Left cardiac atrium (tissue), 4 donors: Measurements from ENCODE around the gene FBXO5. TPM values are rescaled to one million over a fixed set of nuclear protein-coding genes. Genes with fewer than 3 reads are reported as not detected.
"Not testable (repeated sequence)": the region's sequence is repeated elsewhere in the genome, so short reads cannot be mapped to it uniquely, and the experiment has no call there.

ENCODE experiments used
- ATAC-seq, 2 donors: fragments of 200-7000 bp; cut with Tn5 transposase; one replicate each; pipeline ENCODE4 v1.9.1; 2020; ENCODE audit warnings: mild to moderate bottlenecking in 2 of 2, moderate library complexity in 2 of 2
- DNase-seq: peaks from one replicate; pipeline ENCODE4 v3.0.0-alpha.2; 2020
- intact Hi-C, 2 donors: fragments of 100-400 bp; cut with DNase I; formaldehyde crosslinking; loops; one replicate each; pipeline versions ENCODE4 v1.14.1 to v1.15.1; 2022 to 2023
- total RNA-seq, 2 donors: library from RNA; stranded (reverse); fragmentation: NEBNext Ultra II Directional; extraction: Animal tissue kit (Norgen Biotek cat#: 25700); gene quantifications; one replicate each; pipeline ENCODE4 v1.2.1, GENCODE V29; 2021
- donor health status: DM: no; HTN: yes; CAD: no.
- donor health status: DM: no; HTN: yes; CAD: no; lungs with severe emphysema.
- donor health status: DM: yes; HTN: yes; CAD: no.
- donor health status: Dilated cardiomyopathy.

Gene FBXO5
- total RNA-seq, 2 donors from 2014 or later: 2.7 to 3.1 TPM

GRCh38 chr6:153000790-153001189, 17.9 kb upstream of the FBXO5 start:
- DNase-seq, ATAC-seq, intact Hi-C loops: not testable (repeated sequence)

- DNase-seq (no peak), ATAC-seq (no peak)
- intact Hi-C loops: no loop called here
Observed at GRCh38 chr6:153000243-153000642, 17.4 kb upstream of the FBXO5 start.

GRCh38 chr6:152999538-152999937, 16.7 kb upstream of the FBXO5 start:
- intact Hi-C loops, DNase-seq, ATAC-seq: not testable (repeated sequence)

- intact Hi-C loops: no loop called here
- ATAC-seq: no peak
- no peak for DNase-seq
Observed at GRCh38 chr6:152993847-152994246, 11.0 kb upstream of the FBXO5 start.

- ATAC-seq (no peak), DNase-seq (no peak)
- intact Hi-C loops: no loop called here
Observed at GRCh38 chr6:152993431-152993830, 10.6 kb upstream of the FBXO5 start.

- no peak for DNase-seq
- intact Hi-C loops: no loop called here
- ATAC-seq: no peak
Observed at GRCh38 chr6:152986978-152987377, 4.1 kb upstream of the FBXO5 start.

GRCh38 chr6:152985300-152985699, 2.5 kb upstream of the FBXO5 start:
- intact Hi-C loops, ATAC-seq, DNase-seq: not testable (repeated sequence)

- DNase-seq: no peak
- no peak for ATAC-seq
- intact Hi-C loops: no loop called here
Observed at GRCh38 chr6:152984513-152984872, 1.7 kb upstream of the FBXO5 start.

- intact Hi-C loops: loop anchor here in 1 of 2 donors (2.0 kb wide), 1 partner anchor 19 kb away; the partner anchor contains the start of gene MTRF1L
- ATAC-seq (peak; percentile 24 to 76), DNase-seq (peak; percentile 95)
Observed at GRCh38 chr6:152983637-152984512, 1.0 kb upstream of the FBXO5 start.

GRCh38 chr6:152981989-152982903, 595 bp downstream of the FBXO5 start:
- ATAC-seq (no peak), DNase-seq (no peak)
- intact Hi-C loops: loop anchor here in 1 of 2 donors (2.0 kb wide), 1 partner anchor 21 kb away; the partner anchor contains the start of gene MTRF1L

- intact Hi-C loops: no loop called here
- no peak for DNase-seq
- ATAC-seq: no peak
Observed at GRCh38 chr6:152981219-152981618, 1.6 kb downstream of the FBXO5 start.

GRCh38 chr6:152980656-152981055, 2.2 kb downstream of the FBXO5 start:
- ATAC-seq (no peak), DNase-seq (no peak)
- intact Hi-C loops: no loop called here

- intact Hi-C loops: no loop called here
- DNase-seq: no peak
- no peak for ATAC-seq
Observed at GRCh38 chr6:152979116-152979515, 3.7 kb downstream of the FBXO5 start.

GRCh38 chr6:152978058-152978457, 4.8 kb downstream of the FBXO5 start:
- intact Hi-C loops: no loop called here
- ATAC-seq: no peak
- no peak for DNase-seq

- ATAC-seq (no peak), DNase-seq (no peak)
- intact Hi-C loops: no loop called here
Observed at GRCh38 chr6:152977556-152977955, 5.3 kb downstream of the FBXO5 start.

- ATAC-seq: no peak
- intact Hi-C loops: no loop called here
- no peak for DNase-seq
Observed at GRCh38 chr6:152976749-152977148, 6.1 kb downstream of the FBXO5 start.

- ATAC-seq: no peak
- DNase-seq: no peak
- intact Hi-C loops: no loop called here
Observed at GRCh38 chr6:152975204-152975915, 7.5 kb downstream of the FBXO5 start.

GRCh38 chr6:152973916-152974315, 8.9 kb downstream of the FBXO5 start:
- DNase-seq (no peak), ATAC-seq (no peak)
- intact Hi-C loops: no loop called here

GRCh38 chr6:152969688-152970418, 13.0 kb downstream of the FBXO5 start:
- DNase-seq (no peak), ATAC-seq (no peak)
- intact Hi-C loops: no loop called here
